Suppressor macrophage treated with lipopolysaccharide for 1 hour (primary cell): Measurements from ENCODE around the gene CROCC2.
A peak's percentile ranks its signal among the peaks of the same experiment; 100 is the strongest.

Source experiments
- DNase-seq, 3 donors: peaks; one replicate each; pipeline ENCODE4 v3.0.0-alpha.2; 2020 to 2022

CROCC2 gene

DNA sequence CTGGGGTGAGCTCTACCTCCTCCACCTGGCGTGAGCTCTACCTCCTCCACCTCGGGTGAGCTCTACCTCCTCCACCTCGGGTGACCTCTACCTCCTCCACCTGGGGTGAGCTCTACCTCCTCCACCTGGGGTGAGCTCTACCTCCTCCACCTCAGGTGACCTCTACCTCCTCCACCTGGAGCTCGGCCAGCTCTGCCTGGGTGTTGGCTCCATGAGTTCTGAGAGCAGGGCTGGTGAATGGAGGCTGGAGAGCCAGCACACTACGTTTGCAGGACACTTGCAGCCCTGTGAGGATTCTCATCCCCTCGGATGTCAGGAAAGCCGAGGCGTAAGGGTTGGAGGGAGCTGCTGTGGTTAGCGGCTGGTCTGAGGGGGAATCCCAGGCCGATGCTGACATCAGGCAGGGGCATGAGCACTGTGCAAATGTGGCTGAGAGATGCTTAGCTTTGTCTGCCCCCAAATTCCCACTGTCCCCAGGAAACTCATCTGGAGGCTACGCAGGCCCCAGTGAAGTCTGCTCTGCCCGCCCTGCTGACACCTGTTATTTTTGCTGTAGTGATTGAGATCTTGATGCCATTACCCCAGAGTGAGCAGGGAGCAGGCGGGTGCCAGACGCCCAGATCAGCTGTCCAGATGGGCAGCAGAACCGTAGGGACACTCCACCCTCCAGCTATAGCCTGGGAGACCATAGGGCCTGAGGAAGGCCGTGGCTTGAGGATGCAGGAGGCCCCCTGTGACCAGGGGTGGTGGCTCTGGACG is 3.3 kb downstream of the CROCC2 start:
- no peak for DNase-seq

DNA sequence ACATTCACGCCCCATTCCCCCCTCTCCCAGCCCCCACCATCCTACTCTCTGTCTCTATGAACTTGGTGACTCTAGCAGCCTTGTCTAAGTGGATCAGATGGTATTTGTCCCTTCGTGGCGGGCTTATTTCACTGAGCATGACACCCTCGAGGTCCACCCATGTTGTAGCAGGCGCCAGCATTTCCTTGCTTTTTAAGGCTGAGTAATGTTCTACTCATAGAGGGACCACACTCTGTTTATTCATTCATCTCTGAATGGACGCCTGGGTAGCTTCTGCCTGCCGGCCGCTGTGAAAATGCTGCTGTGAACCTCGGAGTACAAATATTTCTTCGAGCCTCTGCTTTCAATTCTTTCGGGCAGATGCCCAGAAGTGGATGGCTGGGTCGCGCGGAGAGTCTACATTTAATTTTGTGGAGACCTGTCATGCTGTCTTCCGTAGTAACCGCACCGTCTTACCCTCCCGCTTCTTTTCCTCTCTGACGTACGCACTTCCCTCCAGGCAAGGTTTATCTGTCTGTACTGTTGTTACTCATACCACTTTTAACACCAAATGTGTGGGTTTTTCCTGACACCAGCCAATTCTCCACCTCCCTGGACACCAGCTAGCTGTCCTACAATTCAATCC is 5.6 kb downstream of the CROCC2 start:
- no peak for DNase-seq

DNA sequence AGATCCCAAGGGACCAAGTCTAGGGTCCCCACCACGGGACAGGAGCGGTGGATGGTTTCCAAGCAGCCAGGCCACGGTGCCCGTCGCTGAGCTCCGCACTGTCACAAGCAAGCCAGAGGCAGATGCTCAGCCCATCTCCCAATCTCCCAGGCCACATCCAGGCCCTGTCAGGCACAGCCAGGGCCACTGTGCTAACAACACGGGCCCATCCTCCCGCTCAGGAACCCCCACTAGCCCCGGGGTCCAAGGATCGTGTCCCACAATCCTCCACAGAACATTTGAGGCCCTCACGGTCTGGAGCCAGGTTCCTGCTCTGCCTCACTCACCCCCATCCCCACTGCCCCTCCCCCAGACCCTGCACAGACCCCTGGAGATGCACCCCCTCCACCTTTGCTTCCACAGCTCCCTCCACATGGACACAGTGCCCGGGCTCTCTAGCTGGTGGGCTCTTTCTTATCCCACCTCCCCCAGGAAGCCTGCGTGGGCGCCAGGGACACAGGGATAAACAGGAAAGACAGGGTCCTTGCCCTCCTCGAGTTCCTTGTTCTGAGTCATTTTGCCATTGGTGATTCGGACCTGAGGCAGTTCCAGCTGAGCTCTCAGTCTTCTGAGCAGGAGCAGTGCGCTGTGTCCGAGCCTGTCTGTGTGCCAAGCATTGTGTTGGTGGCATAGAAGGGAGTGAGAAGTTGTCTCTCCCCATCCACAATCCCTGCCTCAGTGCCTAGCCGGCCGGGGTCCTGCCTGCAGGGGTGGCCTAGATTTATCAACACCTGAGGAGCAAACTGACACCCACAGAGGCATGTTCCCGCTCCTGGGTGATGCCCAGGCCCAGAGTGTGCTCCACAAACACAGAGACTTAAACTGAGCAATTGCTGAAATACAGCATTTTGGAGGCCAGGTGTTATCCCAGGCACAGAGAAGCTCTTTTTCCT is 7.0 kb downstream of the CROCC2 start:
- no peak for DNase-seq

DNA sequence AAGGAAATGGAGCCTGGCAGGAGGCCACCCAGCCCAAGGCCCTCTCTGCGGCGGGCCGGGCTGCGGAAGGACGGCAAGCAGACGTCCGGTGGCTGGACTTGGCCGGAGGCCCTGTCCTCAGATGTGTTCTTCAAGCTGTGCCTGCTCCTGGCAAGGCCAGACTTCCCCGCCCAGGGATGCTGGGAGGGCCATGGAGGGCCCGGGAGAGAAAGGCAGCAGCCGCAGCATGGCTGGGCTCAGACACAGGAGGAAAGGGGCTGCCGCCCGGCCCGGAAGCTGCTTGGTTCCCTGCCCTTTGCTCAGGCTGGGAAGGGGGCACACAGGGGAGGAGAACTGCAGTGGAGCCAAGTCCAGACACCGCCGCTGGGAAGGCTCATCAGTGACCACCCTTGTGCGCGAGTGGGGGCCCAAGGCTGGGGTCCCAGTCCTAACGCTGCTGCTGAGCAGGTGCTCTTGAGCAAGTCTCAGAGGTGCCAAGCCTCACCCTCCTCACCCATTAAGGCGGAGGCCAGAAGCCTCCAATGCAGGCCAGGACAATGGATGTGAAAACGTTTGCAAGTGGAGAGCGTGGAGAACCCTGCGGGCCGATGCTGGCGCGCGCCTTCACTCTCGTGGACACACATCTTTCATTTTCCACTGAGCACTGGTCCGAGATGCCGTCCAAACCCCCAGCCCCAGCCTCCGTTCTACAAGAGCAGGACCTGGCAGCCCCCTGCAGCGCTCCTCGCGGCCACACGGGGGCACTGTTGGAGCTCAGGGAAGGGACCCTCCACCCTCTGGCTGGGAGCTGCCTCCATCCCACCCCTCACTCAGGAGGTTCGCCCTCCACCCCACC is 7.9 kb downstream of the CROCC2 start:
- DNase-seq: peak; percentile 40 to 72 (median 63)

DNA sequence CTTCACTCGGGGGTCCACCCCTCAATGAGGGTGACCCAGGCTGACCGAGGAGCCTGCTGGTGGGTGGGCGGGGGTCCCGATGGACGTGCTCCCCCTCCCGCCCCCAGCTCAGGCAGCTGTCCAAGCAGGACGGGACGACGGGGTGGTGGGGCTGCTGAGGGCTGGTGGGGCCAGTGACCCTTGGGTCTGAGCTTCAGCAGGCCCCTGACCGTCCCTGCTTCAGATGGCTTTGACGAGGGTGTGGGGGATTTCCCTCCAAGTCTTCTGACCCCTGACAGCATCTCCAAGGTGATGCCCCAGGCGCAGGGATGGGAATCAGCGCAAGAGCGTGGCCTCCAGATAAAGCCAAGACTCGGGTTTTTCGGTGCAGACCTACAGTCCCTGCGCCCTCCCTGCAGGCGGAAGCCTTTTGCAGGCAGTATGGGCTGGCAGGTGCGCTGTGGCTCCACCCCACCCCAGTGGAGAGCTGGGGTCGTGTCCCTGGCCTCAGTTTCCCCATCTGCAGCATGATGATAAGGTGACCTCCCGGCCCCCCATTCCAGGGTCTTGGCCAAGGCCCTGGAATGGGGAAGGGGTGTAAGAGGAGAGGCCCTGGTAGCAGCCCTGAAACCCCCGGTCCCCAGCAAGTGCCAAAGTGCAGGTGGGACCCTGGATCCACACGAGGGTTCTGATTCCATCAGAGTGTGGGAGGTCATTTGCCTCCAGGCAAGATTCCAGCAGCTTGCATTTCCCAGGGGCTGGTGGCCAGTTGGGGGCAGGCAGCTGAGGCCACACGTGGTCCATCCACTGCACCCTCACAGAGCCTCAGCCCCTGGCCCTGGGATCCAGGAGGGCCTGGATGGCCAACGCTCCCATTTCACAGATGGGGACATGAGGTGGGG is 8.7 kb downstream of the CROCC2 start:
- DNase-seq: no peak

DNA sequence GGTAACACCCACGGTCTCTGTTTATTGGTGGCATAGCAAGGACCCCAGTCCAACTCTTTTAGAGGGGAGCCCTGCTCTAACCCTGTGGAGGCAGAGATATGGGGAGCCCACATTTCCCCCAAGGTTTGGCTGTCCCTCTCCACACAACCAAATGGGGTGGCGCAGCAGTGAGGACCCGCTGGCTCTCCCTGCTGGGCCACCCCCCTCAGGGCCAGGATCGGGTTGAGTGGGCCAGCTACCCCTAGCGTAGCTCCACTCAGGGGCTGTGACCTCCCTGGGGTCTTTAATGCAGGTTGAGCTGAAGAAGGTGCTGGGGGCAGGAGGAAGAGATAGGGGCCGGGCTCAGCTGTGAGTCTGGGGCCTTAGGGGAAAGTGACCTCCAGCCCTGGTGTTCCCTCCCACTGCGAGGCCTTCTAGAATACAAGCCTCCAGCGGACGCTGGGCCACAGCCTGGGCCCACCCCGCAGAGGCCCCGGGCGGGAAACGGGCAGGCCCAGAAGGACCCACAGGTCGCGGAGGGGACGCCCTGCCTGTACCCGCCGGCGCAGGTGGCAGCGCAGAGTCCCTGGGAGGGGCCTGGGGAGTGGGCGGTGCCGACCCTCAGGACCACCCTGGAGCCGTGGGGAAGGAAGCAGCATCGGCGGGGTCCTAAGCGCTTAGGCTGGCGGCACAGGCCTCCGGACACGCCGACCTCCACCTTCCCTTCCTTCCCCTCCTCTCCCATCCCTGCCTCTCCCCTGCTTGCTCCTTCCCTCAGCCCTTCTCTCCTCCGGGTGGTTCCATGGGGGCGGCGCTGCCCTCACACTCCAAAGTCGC is 9.6 kb downstream of the CROCC2 start:
- no peak for DNase-seq

DNA sequence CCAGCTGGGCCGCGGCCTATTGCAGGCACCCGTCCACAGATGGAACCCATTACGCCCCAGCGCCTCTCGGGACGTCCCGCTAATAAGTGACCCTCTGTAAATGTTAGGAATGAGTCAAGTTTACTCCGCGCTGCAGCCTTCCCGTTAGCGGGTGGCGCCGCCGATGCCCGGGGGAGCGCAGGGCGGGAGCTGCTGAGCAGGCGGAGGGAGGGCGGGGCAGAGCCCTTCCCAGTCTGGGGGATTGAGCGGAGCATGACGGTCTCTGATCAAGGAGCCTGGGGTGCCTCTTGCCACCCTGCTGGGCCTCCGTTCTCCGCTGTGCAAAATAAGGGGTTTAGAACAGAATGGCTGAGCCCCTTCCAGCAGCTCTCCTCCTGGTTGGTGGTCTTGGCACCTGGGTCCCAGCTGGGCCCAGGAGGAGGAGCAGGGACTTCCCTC is 10.5 kb downstream of the CROCC2 start:
- peak; percentile 16 to 25 (median 24) for DNase-seq

DNA sequence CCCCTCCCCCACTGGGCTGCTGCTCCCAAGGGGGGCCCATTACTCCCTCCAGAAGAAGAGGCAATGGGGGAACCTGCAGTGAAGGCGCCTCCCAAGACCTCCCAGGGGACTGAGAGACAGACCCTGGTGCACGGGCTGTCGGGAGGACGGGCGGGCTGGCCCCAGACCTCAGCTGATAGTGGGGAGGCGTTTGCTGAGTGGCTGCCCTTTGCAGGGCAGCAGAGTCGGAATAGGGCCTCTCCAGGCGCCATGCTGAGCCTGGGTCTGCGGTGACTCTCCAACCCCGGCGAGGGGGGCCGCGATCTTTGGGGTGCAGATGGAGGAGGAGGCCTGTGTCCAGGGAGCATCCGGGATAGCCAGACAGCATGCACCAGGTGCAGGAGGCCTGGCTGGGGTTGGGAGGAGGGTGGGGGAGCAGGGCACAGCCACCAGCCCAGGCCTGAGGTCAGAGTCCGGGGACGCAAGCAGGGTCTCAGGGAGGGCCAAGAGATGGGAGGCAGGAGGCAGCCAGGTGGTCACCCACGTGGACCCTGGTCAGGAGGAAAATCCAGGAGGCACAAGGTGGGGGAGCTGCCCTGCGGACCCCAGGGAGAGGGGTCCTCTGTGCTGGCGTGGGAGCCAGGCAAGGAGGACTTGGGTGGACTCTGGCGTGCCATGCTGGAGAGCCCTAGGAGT is 11.0 kb downstream of the CROCC2 start:
- no peak for DNase-seq

DNA sequence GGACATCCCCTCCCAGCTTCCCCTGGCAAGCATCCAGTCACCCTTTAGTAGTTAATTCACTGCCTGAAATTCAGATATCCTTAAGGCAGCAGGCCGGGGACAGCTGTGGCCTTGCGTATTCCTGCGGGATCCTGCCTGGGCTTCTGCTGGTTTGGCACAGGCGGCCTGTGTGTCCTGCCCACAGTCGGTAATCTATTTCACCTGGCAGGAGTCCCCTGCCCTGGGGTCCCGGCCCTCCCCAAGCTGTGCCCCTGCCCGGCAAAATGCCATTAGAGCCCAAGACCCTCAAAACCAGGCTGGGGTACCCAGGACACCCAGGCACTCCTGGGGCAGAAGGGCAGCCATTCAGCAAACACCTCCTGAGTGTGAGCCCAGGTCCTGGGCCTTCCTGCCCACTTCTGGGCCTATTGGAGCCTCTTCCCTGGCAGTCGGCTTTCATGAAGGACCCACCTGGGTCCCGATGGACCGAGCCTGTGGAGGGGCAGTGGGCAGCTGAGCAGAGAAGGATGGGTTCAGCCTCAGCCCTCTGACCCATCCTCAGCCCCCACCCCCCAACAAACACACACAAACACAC is 11.6 kb downstream of the CROCC2 start:
- DNase-seq: no peak

DNA sequence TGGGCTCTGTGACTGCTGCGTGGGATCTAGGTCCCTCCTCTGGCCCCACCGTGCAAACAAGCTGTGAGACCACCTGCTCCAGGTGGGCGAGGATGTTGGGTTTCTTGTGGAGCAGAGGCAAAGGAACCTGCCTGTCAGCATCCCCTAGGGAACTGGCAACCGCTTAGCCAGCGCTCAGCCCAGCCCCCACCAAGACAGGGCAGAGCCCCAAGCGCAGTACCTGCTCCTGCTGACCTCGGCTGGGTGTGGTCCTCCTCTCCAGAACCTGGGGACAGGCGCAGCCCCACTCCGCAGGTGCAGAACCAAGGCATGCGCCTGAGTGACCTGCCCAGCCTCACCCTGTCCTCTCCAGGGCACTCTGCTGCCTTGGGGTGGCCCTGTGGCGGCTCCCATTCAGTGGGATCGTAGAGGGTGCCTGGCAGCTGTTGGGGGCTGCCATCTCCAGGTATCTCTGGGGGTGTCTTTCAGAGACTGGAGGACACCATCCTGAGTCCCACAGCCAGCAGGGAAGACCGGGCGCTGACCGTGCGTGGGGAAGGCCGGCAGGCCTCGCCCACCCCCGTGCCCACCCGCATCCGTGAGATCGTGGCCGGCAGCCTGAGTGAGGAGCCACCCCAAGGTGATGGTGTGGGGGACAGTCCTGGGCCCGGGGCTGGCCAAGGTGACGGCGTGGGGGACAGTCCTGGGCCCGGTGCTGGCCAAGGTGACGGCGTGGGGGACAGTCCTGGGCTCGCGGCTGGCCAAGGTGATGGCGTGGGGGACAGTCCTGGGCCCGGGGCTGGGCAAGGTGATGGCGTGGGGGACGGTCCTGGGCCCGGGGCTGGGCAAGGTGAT is 12.3 kb downstream of the CROCC2 start:
- DNase-seq: no peak

DNA sequence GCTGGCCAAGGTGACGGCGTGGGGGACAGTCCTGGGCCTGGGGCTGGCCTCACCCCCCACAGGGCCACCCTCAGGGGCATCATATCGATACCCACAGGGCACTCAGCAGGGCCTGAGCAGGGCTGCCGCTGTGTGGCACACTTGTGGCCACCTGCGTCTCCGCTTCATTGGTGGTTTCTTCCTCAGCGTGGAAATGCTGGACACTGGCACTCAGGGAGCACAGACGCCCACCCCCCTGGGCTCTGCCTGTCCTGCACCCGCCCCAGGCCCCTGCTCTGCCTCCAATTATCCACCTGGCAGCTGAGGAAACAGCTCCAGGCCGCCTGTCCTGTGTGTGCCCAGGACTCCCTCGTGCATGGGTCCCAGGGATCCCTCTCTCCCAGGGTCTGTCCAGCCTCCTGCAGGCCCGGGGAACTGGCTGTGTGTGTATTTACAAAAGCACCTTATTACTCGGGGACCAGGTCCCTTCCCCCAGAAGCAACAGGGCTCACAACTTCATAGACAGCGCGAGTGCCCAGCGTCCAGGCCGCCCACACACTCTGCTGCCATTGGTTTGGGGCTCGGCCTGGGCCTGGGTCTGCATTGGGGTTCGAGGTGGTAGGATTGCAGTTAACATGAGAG is 13.1 kb downstream of the CROCC2 start:
- DNase-seq: no peak

DNA sequence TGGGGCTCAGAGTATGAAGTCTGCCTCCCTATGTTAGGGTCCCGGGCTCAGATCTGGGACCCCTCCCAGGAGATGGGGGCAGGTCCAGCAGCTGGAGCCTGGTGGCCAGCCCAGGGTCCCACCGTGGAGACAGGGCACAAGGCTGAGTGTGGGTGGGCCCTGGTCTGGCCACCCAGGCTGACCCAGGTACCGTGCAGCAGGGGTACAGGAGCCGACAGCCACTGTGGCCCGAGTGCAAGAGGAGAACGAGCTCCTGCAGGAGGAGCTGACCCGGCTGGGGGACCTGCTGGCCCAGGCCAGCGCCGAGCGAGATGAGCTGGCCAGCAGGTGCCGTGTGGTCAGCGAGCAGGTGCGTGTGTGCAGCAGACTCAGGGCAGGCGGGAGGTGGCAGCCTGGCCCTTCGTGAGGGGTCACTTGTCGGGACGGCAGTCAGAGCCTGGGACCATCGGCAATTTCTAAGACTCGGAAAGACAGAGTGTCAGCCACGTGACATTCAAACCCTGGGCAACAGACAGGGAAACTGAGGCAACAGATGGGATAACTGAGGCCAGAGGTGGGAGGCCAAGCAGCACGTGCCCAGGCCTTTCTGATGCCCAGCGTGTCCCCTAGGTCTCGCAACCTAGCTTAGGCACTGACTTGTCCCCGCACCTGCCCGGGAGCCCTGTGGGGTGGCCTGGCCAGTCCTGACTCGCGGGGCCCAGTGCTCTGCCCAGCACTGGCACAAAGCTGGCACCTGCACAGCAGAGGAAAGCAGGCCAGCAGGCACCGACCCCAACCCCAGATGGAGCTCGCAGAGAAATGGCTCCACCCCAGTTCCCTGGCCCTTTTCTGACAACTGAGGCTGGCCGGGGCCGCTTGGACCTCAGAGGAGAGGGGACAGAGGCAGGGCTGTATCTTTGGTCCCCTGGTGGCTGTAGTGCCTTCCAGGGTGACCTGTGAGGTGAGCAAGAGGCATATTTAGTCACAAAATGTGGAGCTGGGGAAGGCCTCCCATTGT is 13.9 kb downstream of the CROCC2 start:
- no peak for DNase-seq

DNA sequence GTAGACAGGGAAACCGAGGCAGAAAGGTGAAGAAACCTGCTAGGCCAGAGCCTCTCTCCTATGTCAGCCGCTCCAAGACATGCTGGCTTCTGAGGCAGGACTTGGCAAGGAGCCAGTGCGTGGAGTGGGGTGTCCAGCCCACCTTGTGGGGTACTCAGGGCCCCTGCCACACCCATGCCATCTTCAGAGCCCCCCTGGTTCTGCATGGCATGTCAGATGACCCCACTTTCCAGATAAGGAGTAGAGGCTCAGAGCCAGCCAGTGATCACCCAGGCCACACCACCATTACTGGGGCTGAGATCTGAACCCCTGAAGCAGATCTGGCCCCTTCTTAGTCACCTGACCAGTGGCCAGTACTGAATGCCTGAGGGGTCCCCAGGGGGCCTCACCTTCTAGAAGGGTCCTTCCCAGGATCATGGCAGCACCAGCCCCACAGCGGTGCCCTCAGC is 14.7 kb downstream of the CROCC2 start:
- DNase-seq: no peak

DNA sequence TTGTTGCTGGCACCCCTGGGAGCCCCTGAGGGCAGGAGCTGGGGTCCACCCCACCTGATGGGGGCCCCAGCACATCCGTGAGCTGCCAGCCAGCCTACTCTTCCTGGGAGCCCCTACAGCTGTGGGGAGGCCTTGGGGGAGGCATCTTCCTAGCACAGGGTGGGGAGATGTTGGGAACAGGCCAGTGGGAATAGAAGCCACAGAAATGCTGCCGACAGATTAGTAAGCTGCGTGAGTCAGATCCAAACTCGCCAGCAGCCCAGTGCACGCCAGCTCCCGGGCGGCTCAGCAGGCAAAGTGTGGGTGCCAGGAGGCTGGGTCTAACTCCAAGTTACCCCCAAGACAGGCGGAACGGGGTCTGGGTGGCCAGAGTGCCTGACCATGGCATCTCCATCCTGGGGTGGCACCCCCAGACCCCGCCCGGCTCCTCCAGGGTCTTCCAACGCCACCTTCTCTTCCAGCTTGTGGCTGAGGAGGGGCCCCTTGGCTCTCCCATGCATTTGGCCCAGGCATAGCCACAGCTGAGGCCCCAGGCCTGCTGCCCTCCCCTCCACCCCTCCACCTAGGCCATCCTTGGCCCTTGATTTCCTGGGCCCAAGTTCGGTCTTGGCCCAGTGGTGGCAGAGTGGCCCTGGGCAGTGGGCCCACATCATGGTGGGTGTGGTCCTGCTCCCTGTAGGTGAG is 15.3 kb downstream of the CROCC2 start:
- DNase-seq: no peak

DNA sequence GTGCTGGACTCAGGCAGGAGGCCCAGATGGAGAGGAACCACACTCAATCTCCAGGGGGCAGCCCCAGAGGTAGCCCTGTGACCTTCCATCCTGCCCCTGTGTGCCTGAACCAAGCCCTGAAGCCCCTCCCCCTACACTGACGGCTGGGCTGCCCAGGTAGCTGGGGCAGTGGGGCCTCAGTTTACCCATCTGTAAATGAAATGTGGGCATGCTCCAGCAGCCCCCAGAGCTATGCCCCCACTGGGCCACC is 15.8 kb downstream of the CROCC2 start:
- DNase-seq: no peak

DNA sequence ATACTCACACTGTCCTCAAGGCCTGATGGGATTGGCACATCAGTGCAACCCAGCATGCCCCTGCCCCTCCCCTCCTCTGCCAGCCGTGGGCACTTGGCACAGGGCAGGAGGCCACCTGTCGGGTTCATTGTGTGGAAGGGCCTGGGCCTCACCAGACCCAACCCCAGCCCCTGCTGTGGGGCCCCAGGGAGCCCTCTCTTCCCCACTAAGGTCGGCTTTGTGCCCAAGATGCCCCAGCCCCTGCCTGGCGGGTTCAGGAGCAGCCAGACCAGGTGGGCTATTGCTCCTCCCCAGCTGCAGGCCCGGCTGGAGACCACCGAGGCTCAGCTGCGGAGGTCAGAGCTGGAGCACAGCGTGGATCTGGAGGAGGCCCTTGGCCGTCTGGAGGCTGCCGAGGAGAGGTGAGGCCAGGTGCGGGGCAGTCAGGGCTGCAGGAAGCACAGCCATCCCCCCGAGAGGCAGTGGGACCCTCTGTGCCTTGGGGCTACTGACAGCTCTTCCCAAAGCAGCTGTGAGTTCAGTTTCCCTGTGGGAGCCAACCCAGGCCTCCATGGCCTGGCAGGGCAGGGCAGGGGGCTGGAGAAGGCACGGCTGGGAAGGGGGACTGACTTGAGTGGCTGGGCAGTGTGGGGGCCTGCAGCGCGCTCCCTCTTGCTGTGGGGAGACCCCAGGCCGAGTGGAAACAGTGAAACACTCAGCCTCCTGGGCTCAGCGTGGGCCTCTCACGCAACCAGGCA is 16.3 kb downstream of the CROCC2 start:
- no peak for DNase-seq
